C4-2B (cell line): Measurements from ENCODE around the gene POU6F2.

Source experiments
- H3K27ac ChIP-seq: fragments of 450-650 bp; 2 replicates; pipeline ENCODE4 v1.5.1; 2017
- ZFX ChIP-seq: fragments of 450-650 bp; IDR thresholded peaks from 2 replicates; pipeline ENCODE4 v1.6.1; 2017
- TF ChIP-seq, protein P1 (sequence below): fragments of 450-650 bp; conservative IDR thresholded peaks from 2 replicates; pipeline ENCODE4 v1.5.1; 2017; ENCODE audit warnings: mild to moderate bottlenecking

The POU6F2 gene

DNA sequence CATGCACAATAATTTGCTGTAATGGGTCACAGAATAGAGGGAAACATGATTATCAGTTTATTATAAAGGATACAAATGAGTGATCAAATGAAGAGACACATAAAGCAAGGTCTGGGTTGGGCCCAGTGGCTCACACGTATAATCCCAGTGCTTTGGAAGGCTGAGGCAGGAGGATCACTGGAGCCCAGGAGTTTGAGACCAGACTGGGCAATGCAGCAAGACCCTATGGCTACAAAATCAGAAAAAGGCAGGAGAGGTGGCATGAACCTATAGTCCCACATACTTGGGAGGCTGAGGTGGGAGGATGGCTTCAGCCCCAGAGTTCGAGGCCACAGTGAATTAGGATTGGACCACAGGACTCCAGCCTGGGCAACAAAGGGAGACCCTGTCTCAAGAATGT lies 421.7 kb downstream of the POU6F2 start:
- no peak for TF ChIP-seq ZFX
- H3K27ac ChIP-seq, result no peak overlapping the region

DNA sequence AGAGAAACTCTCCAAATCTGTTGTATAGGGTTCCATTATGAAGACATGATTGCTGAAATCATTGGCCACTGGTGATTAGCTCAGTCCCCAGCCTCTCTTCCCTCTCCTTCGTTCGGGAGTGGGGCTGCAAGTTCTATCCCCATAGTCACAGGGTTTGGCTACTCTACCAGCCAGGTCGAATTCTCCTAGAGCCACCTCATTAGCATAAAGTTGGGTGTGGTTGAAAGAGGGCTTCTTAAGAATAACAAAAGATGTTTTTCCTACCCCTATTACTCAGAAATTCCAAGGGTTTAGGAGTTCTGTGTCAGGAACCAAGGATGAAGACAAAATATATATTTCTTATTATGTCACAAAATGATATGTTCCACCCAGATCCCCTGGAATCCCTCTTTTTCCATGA lies 422.3 kb downstream of the POU6F2 start:
- TF ChIP-seq, protein P1, sequence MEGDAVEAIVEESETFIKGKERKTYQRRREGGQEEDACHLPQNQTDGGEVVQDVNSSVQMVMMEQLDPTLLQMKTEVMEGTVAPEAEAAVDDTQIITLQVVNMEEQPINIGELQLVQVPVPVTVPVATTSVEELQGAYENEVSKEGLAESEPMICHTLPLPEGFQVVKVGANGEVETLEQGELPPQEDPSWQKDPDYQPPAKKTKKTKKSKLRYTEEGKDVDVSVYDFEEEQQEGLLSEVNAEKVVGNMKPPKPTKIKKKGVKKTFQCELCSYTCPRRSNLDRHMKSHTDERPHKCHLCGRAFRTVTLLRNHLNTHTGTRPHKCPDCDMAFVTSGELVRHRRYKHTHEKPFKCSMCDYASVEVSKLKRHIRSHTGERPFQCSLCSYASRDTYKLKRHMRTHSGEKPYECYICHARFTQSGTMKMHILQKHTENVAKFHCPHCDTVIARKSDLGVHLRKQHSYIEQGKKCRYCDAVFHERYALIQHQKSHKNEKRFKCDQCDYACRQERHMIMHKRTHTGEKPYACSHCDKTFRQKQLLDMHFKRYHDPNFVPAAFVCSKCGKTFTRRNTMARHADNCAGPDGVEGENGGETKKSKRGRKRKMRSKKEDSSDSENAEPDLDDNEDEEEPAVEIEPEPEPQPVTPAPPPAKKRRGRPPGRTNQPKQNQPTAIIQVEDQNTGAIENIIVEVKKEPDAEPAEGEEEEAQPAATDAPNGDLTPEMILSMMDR, result no peak
- no peak for TF ChIP-seq ZFX
- no peak overlapping the region for H3K27ac ChIP-seq

DNA sequence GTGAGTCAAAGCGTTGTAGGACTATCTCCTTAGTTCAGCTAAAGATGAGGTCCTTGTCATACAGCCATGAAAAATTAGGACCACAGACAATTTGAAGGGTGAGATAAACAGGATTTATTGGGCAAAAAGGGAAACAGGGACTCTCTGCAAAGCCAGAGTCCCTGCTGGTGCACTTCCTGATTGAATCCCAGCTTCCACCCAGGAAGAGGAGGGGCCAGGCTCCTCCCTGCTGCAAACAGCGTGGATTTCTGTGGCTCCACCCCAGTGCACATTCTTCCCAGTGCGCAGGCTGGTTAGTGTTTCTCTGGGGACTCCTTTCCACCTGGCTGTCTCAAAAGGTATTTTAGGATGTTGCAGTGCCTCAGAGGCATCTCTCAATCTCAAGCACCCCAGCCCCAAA lies 423.1 kb downstream of the POU6F2 start:
- no peak overlapping the region for H3K27ac ChIP-seq
- TF ChIP-seq, protein P1, result no peak
- no peak for TF ChIP-seq ZFX

DNA sequence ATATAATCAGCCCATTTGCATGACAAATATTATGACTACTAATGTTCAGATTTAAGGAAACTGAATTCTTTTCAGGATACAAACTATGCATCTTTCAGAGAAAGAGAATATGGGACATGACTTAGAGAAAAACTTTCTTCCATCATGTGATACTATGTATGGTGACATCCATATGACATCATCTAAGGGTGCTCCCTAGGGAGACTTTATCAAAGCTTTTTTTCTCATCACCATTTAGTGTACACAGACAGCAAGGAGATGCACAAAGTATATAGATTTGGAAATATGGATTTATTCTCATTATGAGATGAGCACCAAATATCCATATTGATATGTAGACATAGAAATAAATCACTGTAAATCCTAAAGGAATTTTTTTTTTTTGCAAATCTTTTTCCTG lies 424.3 kb downstream of the POU6F2 start:
- TF ChIP-seq ZFX, result no peak
- TF ChIP-seq, protein P1, result no peak
- no peak overlapping the region for H3K27ac ChIP-seq

DNA sequence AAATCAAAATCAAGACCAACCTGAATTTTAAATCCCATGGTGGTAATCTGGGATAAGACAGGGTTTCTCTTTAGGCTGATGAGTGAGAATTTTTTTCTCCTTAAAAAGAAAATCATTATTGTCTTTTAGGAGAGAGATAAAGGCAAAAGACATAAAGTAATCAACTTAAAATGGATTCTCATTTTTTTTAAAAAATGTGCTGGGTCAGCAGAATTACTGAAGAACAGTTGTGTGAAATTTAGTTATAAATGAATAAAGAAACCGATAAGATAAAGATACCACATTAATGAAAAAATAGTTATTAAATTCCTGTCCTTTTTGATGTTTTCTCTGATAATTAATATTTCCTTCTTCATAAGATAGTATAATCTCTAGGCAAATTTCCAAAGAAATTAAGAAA lies 427.2 kb downstream of the POU6F2 start:
- no peak overlapping the region for H3K27ac ChIP-seq
- TF ChIP-seq, protein P1, result no peak
- TF ChIP-seq ZFX, result no peak

DNA sequence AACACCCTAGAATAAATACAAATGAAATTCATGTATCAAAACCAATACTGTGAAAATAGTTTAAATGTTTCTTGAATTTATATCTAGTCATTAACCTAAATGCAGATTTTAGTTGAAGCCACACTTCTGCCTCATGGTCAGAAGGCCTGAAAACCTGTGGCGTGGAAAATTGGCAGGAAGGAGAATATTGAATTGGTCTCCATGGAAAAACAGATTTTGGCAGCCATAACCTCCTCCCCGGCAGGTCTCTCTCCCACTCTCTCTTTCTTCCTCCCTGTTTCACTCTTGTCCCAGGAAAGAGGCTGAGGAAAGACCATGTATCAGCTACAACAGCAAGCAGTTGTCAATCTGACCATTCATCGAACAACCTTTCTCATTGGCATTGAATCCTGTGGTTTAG lies 427.9 kb downstream of the POU6F2 start:
- H3K27ac ChIP-seq, result no peak overlapping the region
- TF ChIP-seq, protein P1, result no peak
- no peak for TF ChIP-seq ZFX

DNA sequence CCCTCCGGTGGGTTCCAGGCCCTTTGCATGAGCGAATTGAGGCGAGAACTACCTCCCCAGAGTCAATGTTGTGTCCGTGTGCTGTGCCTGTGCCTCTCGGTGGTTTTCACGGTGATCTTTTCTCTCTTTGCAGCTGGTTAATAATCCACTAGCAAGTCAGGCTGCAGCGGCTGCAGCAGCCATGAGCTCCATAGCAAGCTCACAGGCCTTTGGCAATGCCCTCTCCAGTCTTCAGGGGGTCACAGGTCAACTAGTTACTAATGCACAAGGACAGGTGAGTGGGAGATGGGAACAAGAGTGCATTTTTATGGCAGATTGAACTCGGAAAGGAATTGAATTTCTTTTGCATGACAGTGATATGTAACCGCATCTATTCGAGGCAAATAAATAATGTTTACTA lies 428.8 kb downstream of the POU6F2 start:
- no peak overlapping the region for H3K27ac ChIP-seq
- TF ChIP-seq, protein P1, result no peak
- TF ChIP-seq ZFX, result no peak

DNA sequence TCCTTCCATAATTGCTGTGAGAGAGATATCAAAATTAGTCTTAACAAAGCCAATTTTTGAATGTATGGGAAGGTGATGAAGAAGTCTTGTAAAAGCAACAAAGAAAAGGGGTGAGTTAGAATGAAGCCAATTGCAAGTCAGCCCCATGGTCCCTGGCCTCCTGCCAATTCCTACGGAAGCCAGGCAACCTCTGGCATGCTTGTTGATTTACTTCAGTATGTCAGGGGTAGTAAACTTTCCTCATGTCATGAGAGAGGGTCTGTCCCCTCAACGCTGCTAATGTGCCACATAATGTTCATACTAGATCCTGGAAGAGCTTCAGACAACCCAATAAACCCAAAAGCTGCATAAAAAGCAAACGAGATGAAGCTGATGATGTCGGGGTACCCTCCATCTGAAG lies 429.4 kb downstream of the POU6F2 start:
- TF ChIP-seq, protein P1, result no peak
- TF ChIP-seq ZFX, result no peak
- no peak overlapping the region for H3K27ac ChIP-seq
